Thyroid gland (tissue), 4 donors: ENCODE results near the gene MAF.

Experiments
- POLR2A ChIP-seq, 2 donors: fragments of 450-650 bp; IDR thresholded peaks; one replicate each; pipeline ENCODE4 v1.6.1; 2017; ENCODE audit warnings: antibody characterized with exemption in 2 of 2, mild to moderate bottlenecking in 2 of 2, moderate library complexity in 1 of 2
- TF ChIP-seq, protein P1 (sequence below), 6 experiments: fragments of 200-600 bp in 3 of 6; fragments of 450-650 bp in 3 of 6; sonication (generic) in 3 of 6; IDR thresholded peaks; one replicate each; pipeline ENCODE4 v1.5.1; 2016 to 2019; ENCODE audit warnings: antibody characterized with exemption in 6 of 6, mild to moderate bottlenecking in 2 of 6, inconsistent platforms in 1 of 6, moderate library complexity in 1 of 6

DNA sequence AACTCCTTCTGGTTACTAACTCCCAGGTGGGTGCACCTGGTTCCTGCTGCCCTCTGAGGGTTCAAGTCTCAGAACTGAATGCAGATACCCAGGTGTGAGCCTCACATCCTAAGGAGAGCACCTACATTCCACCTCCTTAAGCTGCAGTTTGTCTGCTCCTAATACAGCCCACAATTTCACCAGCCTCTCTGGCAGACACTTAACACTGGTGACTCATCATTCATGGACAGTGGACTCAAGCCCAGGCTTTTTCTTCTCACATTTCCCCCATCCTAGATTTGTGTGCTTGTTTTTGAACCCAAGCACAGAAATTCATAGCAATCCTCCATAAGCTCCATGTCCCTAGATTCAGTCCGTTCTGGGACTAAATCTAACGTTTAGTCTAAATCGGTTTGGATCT, 7.0 kb upstream of the MAF start:
- TF ChIP-seq, protein P1, sequence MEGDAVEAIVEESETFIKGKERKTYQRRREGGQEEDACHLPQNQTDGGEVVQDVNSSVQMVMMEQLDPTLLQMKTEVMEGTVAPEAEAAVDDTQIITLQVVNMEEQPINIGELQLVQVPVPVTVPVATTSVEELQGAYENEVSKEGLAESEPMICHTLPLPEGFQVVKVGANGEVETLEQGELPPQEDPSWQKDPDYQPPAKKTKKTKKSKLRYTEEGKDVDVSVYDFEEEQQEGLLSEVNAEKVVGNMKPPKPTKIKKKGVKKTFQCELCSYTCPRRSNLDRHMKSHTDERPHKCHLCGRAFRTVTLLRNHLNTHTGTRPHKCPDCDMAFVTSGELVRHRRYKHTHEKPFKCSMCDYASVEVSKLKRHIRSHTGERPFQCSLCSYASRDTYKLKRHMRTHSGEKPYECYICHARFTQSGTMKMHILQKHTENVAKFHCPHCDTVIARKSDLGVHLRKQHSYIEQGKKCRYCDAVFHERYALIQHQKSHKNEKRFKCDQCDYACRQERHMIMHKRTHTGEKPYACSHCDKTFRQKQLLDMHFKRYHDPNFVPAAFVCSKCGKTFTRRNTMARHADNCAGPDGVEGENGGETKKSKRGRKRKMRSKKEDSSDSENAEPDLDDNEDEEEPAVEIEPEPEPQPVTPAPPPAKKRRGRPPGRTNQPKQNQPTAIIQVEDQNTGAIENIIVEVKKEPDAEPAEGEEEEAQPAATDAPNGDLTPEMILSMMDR (IDR thresholded peaks at IDR 0.05) = no peak
- TF ChIP-seq POLR2A (IDR thresholded peaks at IDR 0.05) = no peak
